HTR-8/SVneo (cell line): Measurements from ENCODE around the gene RAPGEF4.

Source experiments
- DNase-seq: peaks from one replicate; pipeline ENCODE4 v3.0.0; 2011; ENCODE audit warnings: low spot score, mixed read lengths; ENCODE audit not compliant: insufficient read length
- FAIRE-seq: peaks from 2 replicates; lab custom pipeline; 2011; peaks lifted over from hg19 to GRCh38; lab: Jason Lieb, UNC

Gene RAPGEF4

GRCh38 chr2:172735582-172736423, at the start of gene RAPGEF4:
Gene RAPGEF4 (plus strand): TSS chr2:172735845. CDS start chr2:172735984, 139 bp downstream.
- DNase-seq (peak; percentile 10), FAIRE-seq (peak; percentile 85)

- FAIRE-seq (peak; percentile 99), DNase-seq (peak; percentile 87)
Measured at GRCh38 chr2:172693037-172693436, 42.6 kb upstream of the RAPGEF4 start.

- DNase-seq (no peak), FAIRE-seq (no peak)
Measured at GRCh38 chr2:172693529-172694455, 41.9 kb upstream of the RAPGEF4 start.

GRCh38 chr2:172697296-172697695, 38.3 kb upstream of the RAPGEF4 start:
- DNase-seq, result no peak
- FAIRE-seq, result no peak

GRCh38 chr2:172698041-172698863, 37.4 kb upstream of the RAPGEF4 start:
- FAIRE-seq, result peak; percentile 86
- peak; percentile 81 for DNase-seq

- FAIRE-seq (no peak), DNase-seq (peak; percentile 14)
Measured at GRCh38 chr2:172701250-172701649, 34.4 kb upstream of the RAPGEF4 start.

GRCh38 chr2:172702451-172702850, 33.2 kb upstream of the RAPGEF4 start:
- no peak for FAIRE-seq
- DNase-seq, result no peak

- FAIRE-seq, result peak; percentile 28
Measured at GRCh38 chr2:172704072-172704936, 31.3 kb upstream of the RAPGEF4 start.

GRCh38 chr2:172705352-172705751, 30.3 kb upstream of the RAPGEF4 start:
- FAIRE-seq, result no peak

More at GRCh38 chr2:172704072-172704936, 31.3 kb upstream of the RAPGEF4 start:
- DNase-seq, result peak; percentile 38

GRCh38 chr2:172708247-172708646, 27.4 kb upstream of the RAPGEF4 start:
- DNase-seq (no peak), FAIRE-seq (no peak)

More at GRCh38 chr2:172705352-172705751, 30.3 kb upstream of the RAPGEF4 start:
- no peak for DNase-seq

- FAIRE-seq (peak; percentile 36), DNase-seq (no peak)
Measured at GRCh38 chr2:172709566-172710291, 25.9 kb upstream of the RAPGEF4 start.

- FAIRE-seq, result peak; percentile 72
- peak; percentile 55 for DNase-seq
Measured at GRCh38 chr2:172710584-172711047, 25.0 kb upstream of the RAPGEF4 start.

- DNase-seq (no peak), FAIRE-seq (no peak)
Measured at GRCh38 chr2:172711110-172711509, 24.5 kb upstream of the RAPGEF4 start.

GRCh38 chr2:172712251-172712650, 23.4 kb upstream of the RAPGEF4 start:
- no peak for DNase-seq
- FAIRE-seq, result no peak

- DNase-seq, result no peak
- no peak for FAIRE-seq
Measured at GRCh38 chr2:172713365-172713875, 22.2 kb upstream of the RAPGEF4 start.

GRCh38 chr2:172722481-172722880, 13.2 kb upstream of the RAPGEF4 start:
- DNase-seq (no peak), FAIRE-seq (no peak)

GRCh38 chr2:172723286-172723685, 12.4 kb upstream of the RAPGEF4 start:
- FAIRE-seq, result no peak
- DNase-seq, result no peak

GRCh38 chr2:172724724-172725123, 10.9 kb upstream of the RAPGEF4 start:
- FAIRE-seq (no peak), DNase-seq (no peak)
